GM23248 (cell line): ENCODE measurements around the gene SNX9. TPM values are rescaled to one million over a fixed set of nuclear protein-coding genes. Genes with fewer than 3 reads are reported as not detected.

Experiments
- DNase-seq: peaks from one replicate; pipeline ENCODE4 v3.0.0-alpha.2; 2015
- H2AFZ ChIP-seq: fragments of 200-600 bp; sonication (generic); 2 replicates; pipeline ENCODE4 v1.6.1; 2016; ENCODE audit warnings: antibody characterized with exemption
- H3F3A ChIP-seq: fragments of 200-600 bp; sonication (generic); 2 replicates; pipeline ENCODE4 v1.6.1; 2016; ENCODE audit warnings: mild to moderate bottlenecking, antibody characterized with exemption, mixed run types; ENCODE audit not compliant: insufficient read depth
- H3K27ac ChIP-seq: fragments of 200-600 bp; sonication (generic); 2 replicates; pipeline ENCODE4 v1.5.1; 2016; ENCODE audit warnings: mild to moderate bottlenecking
- H3K27me3 ChIP-seq: fragments of 200-600 bp; sonication (generic); replicated peaks from 2 replicates; pipeline ENCODE4 v1.6.1; 2016; ENCODE audit warnings: mild to moderate bottlenecking; ENCODE audit not compliant: insufficient read depth
- H3K36me3 ChIP-seq: fragments of 200-600 bp; sonication (generic); 2 replicates; pipeline ENCODE4 v1.6.1; 2016; ENCODE audit warnings: low read depth, mild to moderate bottlenecking
- H3K4me1 ChIP-seq: fragments of 200-600 bp; sonication (generic); 2 replicates; pipeline ENCODE4 v1.6.1; 2016; ENCODE audit warnings: mild to moderate bottlenecking; ENCODE audit not compliant: insufficient read depth
- H3K4me2 ChIP-seq: fragments of 200-600 bp; sonication (generic); one replicate; pipeline ENCODE4 v1.6.1; 2016; ENCODE audit warnings: mild to moderate bottlenecking; ENCODE audit not compliant: unreplicated experiment
- H3K4me3 ChIP-seq: fragments of 200-600 bp; sonication (generic); 2 replicates; pipeline ENCODE4 v1.5.1; 2016; ENCODE audit warnings: mild to moderate bottlenecking
- H3K79me2 ChIP-seq: fragments of 200-600 bp; sonication (generic); 2 replicates; pipeline ENCODE4 v1.6.1; 2016; ENCODE audit warnings: mild to moderate bottlenecking; ENCODE audit not compliant: insufficient read depth
- H3K9ac ChIP-seq: fragments of 200-600 bp; sonication (generic); 2 replicates; pipeline ENCODE4 v1.6.1; 2016; ENCODE audit warnings: mild to moderate bottlenecking
- H3K9me2 ChIP-seq: fragments of 200-600 bp; sonication (generic); 2 replicates; pipeline ENCODE4 v1.6.1; 2016; ENCODE audit warnings: mixed run types, mild to moderate bottlenecking, moderate library complexity; ENCODE audit not compliant: insufficient read depth
- H3K9me3 ChIP-seq: fragments of 200-600 bp; sonication (generic); one replicate; pipeline ENCODE4 v1.6.1; 2017; ENCODE audit warnings: low read depth
- H4K20me1 ChIP-seq: fragments of 200-600 bp; sonication (generic); 2 replicates; pipeline ENCODE4 v1.6.0; 2016; ENCODE audit not compliant: insufficient read depth
- EZH2 ChIP-seq: fragments of 200-600 bp; sonication (generic); IDR thresholded peaks from 2 replicates; pipeline ENCODE4 v1.6.1; 2018; ENCODE audit warnings: antibody characterized with exemption, mild to moderate bottlenecking; ENCODE audit not compliant: insufficient read depth, poor library complexity, severe bottlenecking
- EZH2phosphoT487 ChIP-seq: fragments of 200-600 bp; sonication (generic); IDR thresholded peaks from 2 replicates; pipeline ENCODE4 v1.6.1; 2018; ENCODE audit warnings: antibody characterized with exemption, moderate library complexity, mild to moderate bottlenecking, low read depth; ENCODE audit not compliant: insufficient read depth
- WGBS, 2 experiments: methylation state at CpG; one replicate each; pipeline ENCODE4 v1.1.6; 2015 to 2017; ENCODE audit warnings: low lambda C conversion rate in 2 of 2, low coverage in 1 of 2; ENCODE audit errors: missing lambda C conversion rate in 2 of 2; 5-methylcytosine and 5-hydroxymethylcytosine counted together
- in situ Hi-C: fragments of 300-500 bp; cut with MboI; formaldehyde crosslinking; loops from 2 replicates; pipeline ENCODE4 v1.15.0; 2020
- polyA plus RNA-seq: library from polyadenylated mRNA; unstranded; fragments of >200 nt; fragmentation: Nextera tagmentation; extraction: Ambion mirVana; gene quantifications from 2 replicates; pipeline ENCODE4 v1.2.1, GENCODE V29; 2016
- total RNA-seq: library from RNA; depleted of rRNA; stranded (reverse); fragments of >200 nt; shearing (Covaris generic); gene quantifications from 2 replicates; pipeline ENCODE4 v1.2.3, GENCODE V29; 2014

SNX9 gene
- total and polyA plus RNA-seq, 2 experiments from 2014 or later = 80.4 to 89.6 TPM

- in situ Hi-C loops = no loop called here
- H3K27me3 ChIP-seq = no peaks in the 10 kb centered on the region
- H3K27ac ChIP-seq = no peak overlapping the region
- no peaks in the 10 kb centered on the region for H3K9me3 ChIP-seq
- 0 out of 2 replicates have a peak, but pooled peaks cover 2% of the 10 kb centered on the region for H3F3A ChIP-seq
- no peaks in the 10 kb centered on the region for H3K9me2 ChIP-seq
- H4K20me1 ChIP-seq = no peaks in the 10 kb centered on the region
- no peak overlapping the region for H3K4me3 ChIP-seq
- no peak overlapping the region for H3K4me2 ChIP-seq
- WGBS, 2 experiments = 75 to 79% methylated on average over 9 of the region's 9 CpGs
- TF ChIP-seq EZH2phosphoT487 (no peak), EZH2 (no peak)
- no peaks in the 10 kb centered on the region for H3K79me2 ChIP-seq
- peak; percentile 39 for DNase-seq
- no peaks in the 10 kb centered on the region for H3K4me1 ChIP-seq
- H2AFZ ChIP-seq = no peak overlapping the region
- no peaks in the 10 kb centered on the region for H3K36me3 ChIP-seq
- H3K9ac ChIP-seq = no peak overlapping the region
These were observed 151.4 kb downstream of the SNX9 start for GRCh38 chr6:157974341-157974894.

DNA sequence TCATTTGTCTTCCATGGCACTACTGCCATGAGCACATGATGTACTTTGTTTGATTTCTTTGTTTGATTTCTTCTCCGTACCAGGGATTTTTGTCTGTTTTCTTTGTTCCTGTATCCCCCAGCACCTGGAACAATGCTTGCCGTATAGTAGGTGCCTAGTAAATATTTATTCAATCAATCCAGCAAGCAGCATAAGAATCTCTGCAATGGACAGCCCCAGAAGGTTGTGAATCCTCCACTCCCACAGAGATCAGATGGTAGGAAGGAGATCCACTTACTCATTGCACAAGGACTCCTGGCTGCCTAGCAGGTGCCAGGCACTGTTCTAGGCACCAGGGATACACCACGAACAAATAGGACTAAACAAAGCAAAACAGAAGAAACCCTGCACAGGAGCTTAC is 151.9 kb downstream of the SNX9 start:
- no peak for DNase-seq
- Histone ChIP-seq H4K20me1 (no peaks in the 10 kb centered on the region), H3K36me3 (no peaks in the 10 kb centered on the region), H3K9ac (no peak overlapping the region), H3F3A (0 out of 2 replicates have a peak, but pooled peaks cover 3% of the 10 kb centered on the region), H3K4me3 (no peak overlapping the region), H3K27ac (no peak overlapping the region), H3K9me2 (no peaks in the 10 kb centered on the region), H2AFZ (no peak overlapping the region), H3K9me3 (no peaks in the 10 kb centered on the region), H3K27me3 (no peaks in the 10 kb centered on the region), H3K4me1 (no peaks in the 10 kb centered on the region), H3K4me2 (no peak overlapping the region), H3K79me2 (no peaks in the 10 kb centered on the region)
- in situ Hi-C loops = no loop called here
- 91 to 94% methylated on average over 3 of the region's 3 CpGs for WGBS, 2 experiments
- TF ChIP-seq EZH2phosphoT487 (no peak), EZH2 (no peak)

- H3K27me3 ChIP-seq = no peaks in the 10 kb centered on the region
- H3K4me2 ChIP-seq = no peak overlapping the region
- TF ChIP-seq EZH2phosphoT487 (no peak), EZH2 (no peak)
- in situ Hi-C loops = no loop called here
- H3K4me3 ChIP-seq = no peak overlapping the region
- H3K4me1 ChIP-seq = no peaks in the 10 kb centered on the region
- no peak overlapping the region for H3K27ac ChIP-seq
- 88 to 95% methylated on average over 2 of the region's 2 CpGs for WGBS, 2 experiments
- no peaks in the 10 kb centered on the region for H3K9me3 ChIP-seq
- H3K36me3 ChIP-seq = no peaks in the 10 kb centered on the region
- H2AFZ ChIP-seq = no peak overlapping the region
- no peaks in the 10 kb centered on the region for H3K79me2 ChIP-seq
- no peak for DNase-seq
- H4K20me1 ChIP-seq = no peaks in the 10 kb centered on the region
- peaks cover 8% of the 10 kb centered on the region; the same call in 1 of the 2 replicates for H3F3A ChIP-seq
- no peak overlapping the region for H3K9ac ChIP-seq
- H3K9me2 ChIP-seq = no peaks in the 10 kb centered on the region
These were observed 152.4 kb downstream of the SNX9 start for GRCh38 chr6:157975456-157975855.

DNA sequence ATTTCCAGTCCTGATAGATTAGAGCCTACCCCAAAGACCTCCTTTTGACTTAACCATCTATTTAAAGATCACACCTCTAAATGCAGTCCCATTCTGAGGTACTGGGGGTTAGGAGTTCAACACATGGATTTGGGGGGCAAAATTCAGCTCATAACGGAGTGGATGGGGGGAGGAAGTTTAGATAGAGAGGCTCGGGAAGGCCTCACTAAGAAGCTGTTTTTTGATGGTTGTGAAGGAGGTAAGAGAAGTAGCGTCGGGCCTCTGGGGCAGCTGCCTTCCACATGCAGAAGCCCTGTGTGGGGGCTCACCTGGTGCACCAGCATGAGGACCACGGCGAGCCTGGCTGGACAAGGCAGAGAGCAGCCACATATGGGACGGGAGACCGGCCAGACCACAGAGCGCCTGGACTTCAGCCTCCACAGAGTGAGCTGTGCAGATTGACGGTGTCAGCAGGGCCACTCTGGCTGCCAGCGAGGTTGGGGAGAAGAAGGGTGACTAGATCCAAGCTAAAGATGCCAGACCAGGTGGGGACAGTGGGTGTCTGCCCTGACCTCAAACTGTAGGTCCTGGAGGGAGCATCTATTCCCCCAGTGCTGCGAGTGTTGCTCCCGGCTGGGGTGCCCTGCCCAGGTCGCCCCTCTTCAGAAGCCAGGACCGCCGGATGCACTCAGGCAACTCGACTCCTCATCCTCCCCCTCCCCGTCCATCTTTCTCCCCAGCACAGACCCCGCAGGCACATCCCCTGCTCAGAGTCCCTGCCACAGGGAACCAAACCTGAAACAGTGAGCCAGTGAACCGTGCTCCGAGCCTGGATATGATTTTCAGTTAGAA is 153.5 kb downstream of the SNX9 start:
- Histone ChIP-seq H3K9me3 (no peaks in the 10 kb centered on the region), H3K9ac (no peak overlapping the region), H3K4me1 (no peaks in the 10 kb centered on the region), H3K27ac (no peak overlapping the region), H3K27me3 (no peaks in the 10 kb centered on the region), H2AFZ (no peak overlapping the region), H3F3A (peaks cover 11% of the 10 kb centered on the region; the same call in 1 of the 2 replicates), H3K4me3 (no peak overlapping the region), H3K4me2 (no peak overlapping the region), H3K79me2 (no peaks in the 10 kb centered on the region), H3K36me3 (no peaks in the 10 kb centered on the region), H3K9me2 (no peaks in the 10 kb centered on the region), H4K20me1 (no peaks in the 10 kb centered on the region)
- DNase-seq = no peak
- in situ Hi-C loops = no loop called here
- TF ChIP-seq EZH2 (no peak), EZH2phosphoT487 (no peak)
- 85 to 90% methylated on average over 17 to 21 of the region's 21 CpGs for WGBS, 2 experiments
